Ecto neural progenitor cell (in vitro differentiated cells): ENCODE measurements around the gene VSIG8.
"Not testable (repeated sequence)": the region's sequence is repeated elsewhere in the genome, so short reads cannot be mapped to it uniquely, and the experiment has no call there.

Source experiments
- DNase-seq: peaks from one replicate; pipeline ENCODE4 v3.0.0-alpha.2; 2018; ENCODE audit warnings: low spot score

VSIG8 gene

DNA sequence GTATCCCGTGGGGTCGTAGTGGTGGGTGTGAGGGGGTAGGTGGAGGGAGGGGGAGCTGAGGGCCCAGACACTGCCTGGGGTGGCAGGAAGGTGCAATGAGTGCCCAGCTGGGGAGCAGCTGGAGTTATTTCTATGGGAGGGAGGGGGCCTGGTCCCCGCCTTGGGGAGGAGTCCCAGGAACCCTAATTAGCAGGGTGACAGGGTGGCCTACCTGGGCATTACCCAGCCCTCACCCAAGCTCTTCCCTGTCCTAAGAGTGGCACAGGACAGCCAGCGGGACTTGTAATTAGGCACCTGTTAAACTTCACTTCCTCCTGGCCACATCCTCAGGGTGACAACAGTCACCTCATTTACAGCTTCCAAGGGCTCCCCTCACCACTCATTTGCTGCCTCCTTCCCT, at the start of gene VSIG8:
Gene VSIG8 (minus strand): TSS at position 101 of the 400 bp plus-strand sequence. CDS start 136 bp downstream, outside the sequence.
- no peak for DNase-seq

DNA sequence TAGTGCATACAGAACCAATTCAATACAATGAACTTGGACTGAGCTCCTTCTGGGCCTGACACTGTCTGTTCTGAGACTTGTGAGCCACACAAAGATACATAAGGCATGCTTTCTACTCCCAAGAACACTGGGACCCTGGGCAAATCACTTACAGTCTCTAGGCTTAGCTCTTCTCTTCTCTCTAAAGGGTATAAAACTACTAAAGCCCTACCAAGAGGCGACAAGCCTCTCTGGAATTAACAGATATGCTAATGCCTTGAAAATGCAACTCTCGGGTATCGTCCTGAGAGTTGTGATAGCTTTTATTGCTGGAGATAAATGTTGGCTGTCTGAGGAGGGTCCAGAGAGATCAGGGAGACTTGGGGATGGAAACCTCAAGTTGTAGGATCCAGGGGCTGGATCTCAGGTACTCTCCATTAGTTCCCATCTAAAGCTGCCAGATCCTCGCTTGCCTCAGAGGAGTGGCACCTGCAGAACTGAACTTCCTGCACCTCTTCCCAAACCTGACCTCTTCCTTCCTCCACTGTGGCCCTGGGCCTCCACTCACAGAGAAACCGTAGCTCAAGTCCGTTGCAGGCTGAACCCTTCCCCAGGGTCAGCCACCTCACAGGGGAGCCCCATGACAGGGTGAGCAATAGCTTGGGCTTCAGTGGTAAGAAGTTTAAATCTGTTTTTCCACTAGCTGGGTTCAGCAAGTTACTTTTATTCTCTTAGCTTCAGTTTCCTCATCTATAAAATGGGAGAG, 49.0 kb upstream of the VSIG8 start:
- DNase-seq = no peak

GRCh38 chr1:159908031-159908940, 45.8 kb upstream of the VSIG8 start:
- no peak for DNase-seq

DNA sequence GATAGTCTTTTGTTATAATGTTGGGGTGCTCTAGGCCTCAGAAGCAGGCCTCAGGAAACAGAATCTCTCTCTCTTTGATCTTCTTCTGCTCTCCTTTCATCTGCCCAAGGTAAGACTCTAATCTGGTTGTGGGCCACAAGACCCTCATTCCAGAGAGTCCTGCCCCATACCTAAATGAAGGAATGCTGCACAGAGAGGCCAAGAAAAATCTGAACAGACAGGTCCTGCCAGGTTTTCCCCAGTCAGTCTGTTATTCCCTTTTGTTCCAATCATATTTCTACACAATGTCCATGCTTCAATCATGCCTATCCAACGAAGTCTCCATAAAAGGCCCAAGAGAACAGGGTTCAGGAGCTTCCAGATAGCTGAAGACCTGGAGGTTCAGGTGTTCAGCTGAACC, 44.5 kb upstream of the VSIG8 start:
- no peak for DNase-seq

DNA sequence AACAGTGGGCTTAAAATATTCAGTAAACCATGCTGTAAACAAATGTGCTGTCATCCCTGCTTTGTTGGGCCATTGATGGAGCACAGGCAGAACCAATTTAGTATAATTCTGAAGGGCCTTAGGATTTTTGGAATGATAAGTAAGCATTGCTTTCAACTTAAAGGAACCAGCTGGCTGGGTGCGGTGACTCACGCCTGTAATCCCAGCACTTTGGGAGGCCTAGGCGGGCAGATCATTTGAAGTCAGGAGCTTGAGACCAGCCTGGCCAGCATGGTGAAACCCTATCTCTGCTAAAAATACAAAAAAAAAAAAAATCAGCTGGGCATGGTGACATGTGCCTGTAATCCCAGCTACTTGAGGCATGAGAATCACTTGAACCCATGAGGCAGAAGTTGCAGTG, 41.6 kb upstream of the VSIG8 start:
- DNase-seq = not testable (repeated sequence)

DNA sequence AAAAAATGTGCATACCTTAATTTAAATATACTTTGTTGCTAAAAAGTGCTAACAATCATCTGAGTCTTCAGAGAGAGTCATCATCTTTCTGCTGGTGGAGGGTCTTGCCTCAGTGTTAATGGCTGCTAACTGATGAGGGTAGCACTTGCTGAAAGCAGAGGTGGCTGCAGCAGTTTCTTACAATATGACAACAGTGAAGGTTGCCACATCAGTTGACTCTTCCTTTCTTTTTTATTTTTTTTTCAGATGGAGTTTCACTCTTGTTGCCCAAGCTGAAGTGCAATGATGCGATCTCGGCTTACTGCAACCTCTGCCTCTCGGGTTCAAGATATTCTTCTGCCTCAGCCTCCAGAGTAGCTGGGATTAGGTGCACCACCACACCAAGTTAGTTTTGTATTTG, 40.1 kb upstream of the VSIG8 start:
- DNase-seq = no peak

DNA sequence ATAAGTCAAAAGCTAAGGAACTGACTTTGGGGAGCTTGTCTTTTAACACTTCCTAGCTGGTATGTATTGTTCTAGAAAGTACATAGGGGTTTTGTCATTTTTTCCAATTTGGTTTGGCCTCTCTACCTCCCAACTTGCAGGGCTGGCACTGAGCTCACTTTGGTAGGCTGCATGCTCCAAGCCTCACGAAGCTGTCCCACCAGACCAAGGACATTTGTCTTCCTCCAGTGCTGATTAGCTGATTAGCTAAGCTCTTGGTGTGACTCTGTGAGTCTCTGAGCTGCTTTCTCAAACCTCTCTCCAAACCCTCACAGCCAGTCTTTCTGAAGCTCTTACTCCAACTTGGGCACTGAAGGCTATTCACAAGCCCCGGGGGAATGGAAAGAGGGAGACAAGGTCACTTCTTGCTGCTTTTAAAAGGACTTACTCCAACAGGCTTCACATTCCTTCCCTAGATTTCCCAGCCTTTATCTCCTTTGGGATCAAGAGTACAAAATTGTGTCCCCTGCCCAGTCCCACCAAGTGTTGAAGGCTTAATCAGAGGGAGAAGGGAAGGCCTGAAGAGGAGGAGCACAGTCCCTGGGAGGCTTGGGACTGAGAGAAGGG, 38.4 kb upstream of the VSIG8 start:
- no peak for DNase-seq

- peak; percentile 96 for DNase-seq
These were observed 37.7 kb upstream of the VSIG8 start, which contains the start of gene CFAP45 for GRCh38 chr1:159900086-159900680. TSS of gene CFAP45 (minus strand) at chr1:159900165. CDS start at chr1:159900098, 67 bp downstream.

- not testable (repeated sequence) for DNase-seq
These were observed 37.2 kb upstream of the VSIG8 start for GRCh38 chr1:159899634-159900033.

DNA sequence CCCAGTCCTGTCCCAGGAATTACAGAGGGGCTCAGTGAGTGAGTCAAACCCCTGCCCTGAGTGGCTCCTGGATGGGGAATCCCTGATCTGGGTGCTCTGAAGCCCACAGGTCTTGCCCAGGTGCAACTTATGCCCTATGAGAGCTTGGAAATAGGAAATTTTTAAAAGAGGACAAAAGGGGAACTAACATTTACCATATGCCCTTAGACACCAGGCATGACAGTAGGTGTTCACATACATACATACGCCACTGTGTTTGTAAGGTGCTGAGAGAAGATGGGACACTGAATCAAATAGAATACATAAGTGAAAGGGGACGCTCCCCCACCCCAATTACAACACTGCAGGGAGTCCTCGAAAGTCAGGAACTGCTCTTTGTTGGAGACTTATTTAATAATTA, 36.1 kb upstream of the VSIG8 start:
- no peak for DNase-seq

- no peak for DNase-seq
These were observed 35.5 kb upstream of the VSIG8 start for GRCh38 chr1:159897962-159898361.

DNA sequence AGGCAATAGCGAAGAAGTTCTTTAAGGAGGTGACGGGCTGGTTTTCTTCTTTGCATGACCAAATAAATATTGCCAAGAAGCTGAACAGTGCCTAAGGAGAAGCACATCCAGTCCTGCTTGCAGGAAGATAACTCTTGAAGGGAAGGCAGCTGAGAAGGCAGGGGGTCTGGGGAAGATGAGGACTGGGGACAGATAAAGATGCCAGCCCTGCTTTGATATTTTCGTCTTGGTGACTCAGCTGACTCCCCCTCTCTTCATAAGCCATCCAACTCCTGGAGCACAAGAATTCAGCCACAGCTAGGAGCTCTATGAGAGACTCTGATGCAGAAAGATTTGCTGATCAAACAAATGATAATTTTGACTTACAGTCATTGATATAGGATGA, 34.1 kb upstream of the VSIG8 start:
- DNase-seq = no peak

DNA sequence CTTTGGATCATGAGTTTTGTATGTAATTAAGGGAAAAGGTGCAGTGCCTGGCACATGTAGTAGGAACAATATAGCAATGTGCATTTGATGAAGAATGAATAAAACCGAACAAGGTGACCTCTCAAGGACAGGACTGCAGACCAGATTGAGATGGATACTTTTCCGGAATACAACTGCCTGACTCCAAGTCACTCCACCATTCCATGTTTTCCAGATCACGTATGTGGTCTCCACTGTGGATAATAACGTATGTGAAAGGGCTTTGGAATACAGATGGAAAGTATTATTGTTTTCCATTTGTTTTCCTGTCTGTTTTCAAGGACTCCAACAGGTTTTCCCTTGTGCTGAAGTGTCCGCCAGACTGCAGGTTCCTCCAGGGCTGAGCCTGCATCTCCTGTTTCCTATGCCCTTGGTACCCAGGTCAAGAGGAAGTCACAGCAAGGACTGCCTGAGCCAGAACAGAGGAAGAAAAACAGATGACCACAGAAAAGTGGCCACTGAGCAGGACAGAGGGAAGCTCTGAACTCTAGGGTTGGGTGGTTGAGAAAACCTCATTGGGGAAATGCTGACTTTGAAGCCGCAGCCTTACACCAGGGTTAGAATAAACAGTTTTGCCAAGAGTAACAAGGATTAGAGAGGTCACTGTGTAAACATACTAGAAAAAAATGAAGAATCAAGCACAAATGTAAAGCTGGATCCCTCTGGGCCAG, 33.5 kb upstream of the VSIG8 start:
- DNase-seq = no peak

DNA sequence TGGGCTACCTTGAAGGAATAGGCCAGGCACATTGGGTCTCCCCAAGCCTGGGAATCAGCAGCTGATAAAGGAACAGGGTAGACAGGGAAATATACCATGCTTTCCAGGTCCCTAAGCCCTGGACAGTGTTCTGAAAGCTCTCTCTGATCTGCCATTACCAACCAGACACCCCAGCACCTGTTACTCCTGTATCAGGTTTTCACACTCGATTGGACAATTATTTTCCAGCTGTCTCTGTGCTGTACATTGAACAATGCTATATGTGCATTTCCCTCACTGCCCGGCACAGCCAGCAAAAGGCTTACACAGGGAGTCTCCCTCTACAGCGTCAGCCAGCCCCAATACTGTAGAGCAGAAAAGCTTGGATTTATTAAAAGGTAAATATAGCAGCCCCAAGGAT, 32.8 kb upstream of the VSIG8 start:
- DNase-seq = no peak

DNA sequence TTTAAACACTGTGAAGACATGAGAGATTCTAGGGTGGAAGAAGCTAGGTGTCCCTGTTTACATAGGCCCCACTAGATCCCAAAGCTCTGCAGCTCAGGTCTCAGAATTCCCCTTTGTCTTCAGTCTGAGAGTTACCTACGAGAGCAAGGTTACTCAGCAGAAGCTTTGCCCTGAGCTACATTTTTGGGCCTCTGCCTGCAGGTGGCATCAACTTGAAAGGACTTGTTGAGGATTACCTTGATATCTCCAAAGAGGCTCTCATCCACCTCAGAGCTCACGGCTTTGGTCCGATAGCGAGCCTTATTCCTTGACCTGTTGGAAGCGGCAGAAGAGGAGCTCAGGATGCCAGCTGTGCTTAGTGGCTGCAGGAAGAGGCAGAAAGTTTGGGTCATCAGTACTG, 30.5 kb upstream of the VSIG8 start:
- no peak for DNase-seq

GRCh38 chr1:159891275-159892157, 29.1 kb upstream of the VSIG8 start:
- peak; percentile 74 for DNase-seq

- no peak for DNase-seq
These were observed 27.9 kb upstream of the VSIG8 start for GRCh38 chr1:159890390-159890789.

DNA sequence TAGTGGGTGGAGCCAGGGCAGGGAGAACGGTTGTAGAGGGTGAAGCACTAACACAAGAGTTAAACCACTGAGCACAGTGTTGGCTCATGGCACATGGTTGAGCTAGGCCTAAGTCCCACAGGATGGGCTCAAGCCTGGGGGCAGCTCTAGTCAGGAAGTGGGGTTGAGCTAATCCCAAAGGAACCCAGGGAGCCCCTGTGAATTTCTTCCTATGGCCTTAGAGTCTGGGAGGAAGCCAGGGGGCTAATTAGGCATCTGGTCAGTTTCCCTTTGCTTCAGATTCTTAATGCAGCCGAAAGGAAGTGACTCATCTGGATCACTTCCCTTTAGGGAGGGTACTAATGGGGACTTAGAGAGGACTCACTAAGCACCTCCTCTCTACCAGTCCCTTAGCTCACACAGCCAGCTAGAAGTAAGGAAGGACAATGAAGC, 27.4 kb upstream of the VSIG8 start:
- no peak for DNase-seq

- no peak for DNase-seq
These were observed 26.7 kb upstream of the VSIG8 start for GRCh38 chr1:159889202-159889601.

DNA sequence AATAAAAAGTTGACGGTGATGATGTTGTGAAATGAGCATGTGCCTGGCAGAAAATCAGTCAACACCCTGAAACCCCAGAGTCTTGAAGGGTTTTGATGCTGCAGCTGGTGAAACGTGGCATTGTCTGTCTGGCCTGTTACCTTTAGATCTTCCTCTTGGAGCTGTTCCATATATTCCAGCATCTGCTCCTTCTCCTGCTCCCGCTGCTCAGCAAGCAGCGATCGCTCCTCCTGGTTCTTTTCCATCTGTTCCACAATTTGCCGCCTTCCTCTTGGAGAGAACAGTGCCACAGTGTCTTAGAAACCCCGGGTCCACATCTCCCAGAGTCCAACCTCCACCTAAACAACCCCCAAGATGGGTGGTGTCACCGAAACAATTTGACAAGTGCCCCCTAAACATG, 21.8 kb upstream of the VSIG8 start:
- no peak for DNase-seq

DNA sequence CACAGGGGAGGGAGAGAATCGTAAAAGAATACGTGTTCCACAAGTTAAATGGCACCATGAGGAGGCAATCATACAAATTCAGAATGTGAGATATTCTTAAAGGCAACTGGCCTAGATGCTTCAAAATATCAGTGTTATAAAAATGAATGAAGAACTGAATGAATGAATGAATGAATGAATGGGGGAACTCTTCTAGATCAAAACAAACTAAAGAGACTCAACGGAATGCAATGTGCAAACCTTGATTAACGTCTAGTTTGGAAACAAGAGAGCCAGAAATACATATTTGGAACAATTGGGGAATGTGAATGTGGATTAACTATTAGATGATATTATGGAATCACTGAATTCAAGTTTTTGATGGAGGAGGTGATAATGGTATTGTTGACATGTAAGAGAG, 20.7 kb upstream of the VSIG8 start:
- no peak for DNase-seq
